ENCODE data around the gene ARL6IP6. TPM values are rescaled to one million over a fixed set of nuclear protein-coding genes. Genes with fewer than 3 reads are reported as not detected.

ARL6IP6 gene
- total RNA-seq, 1 donor from 2014 or later, result 26.6 TPM

DNA sequence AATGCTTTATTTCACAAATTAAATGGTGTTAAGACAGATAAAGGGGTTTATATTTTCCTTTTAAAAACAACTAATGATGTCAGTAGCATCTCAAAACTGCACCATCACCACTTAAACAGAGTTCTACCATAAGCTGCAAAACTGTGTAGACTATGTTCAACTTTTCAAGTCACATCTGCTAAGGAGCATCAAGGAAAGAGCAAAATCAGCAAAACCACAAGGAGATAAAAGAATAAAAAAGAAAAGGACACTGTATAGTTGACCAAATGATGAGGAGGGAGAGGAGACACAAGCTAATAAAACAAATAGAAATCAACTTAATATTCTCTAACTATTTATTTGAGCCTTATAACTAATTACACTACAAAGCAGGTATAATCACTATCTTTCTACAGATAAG lies 35.0 kb upstream of the ARL6IP6 start:
- Mint-ChIP-seq H3K4me1 (ENCODE audit: unreplicated experiment) (no peaks in the 10 kb centered on the region), H3K4me3 (no peak overlapping the region), H3K27me3 (no peaks in the 10 kb centered on the region), H3K27ac (no peak overlapping the region), H3K36me3 (peaks cover 43% of the 10 kb centered on the region), H3K9me3 (no peaks in the 10 kb centered on the region)
- TF ChIP-seq, protein P1, sequence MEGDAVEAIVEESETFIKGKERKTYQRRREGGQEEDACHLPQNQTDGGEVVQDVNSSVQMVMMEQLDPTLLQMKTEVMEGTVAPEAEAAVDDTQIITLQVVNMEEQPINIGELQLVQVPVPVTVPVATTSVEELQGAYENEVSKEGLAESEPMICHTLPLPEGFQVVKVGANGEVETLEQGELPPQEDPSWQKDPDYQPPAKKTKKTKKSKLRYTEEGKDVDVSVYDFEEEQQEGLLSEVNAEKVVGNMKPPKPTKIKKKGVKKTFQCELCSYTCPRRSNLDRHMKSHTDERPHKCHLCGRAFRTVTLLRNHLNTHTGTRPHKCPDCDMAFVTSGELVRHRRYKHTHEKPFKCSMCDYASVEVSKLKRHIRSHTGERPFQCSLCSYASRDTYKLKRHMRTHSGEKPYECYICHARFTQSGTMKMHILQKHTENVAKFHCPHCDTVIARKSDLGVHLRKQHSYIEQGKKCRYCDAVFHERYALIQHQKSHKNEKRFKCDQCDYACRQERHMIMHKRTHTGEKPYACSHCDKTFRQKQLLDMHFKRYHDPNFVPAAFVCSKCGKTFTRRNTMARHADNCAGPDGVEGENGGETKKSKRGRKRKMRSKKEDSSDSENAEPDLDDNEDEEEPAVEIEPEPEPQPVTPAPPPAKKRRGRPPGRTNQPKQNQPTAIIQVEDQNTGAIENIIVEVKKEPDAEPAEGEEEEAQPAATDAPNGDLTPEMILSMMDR (conservative IDR thresholded peaks at IDR 0.05), result no peak
- no peak for DNase-seq (ENCODE audit: extremely low spot score, unreplicated experiment)

DNA sequence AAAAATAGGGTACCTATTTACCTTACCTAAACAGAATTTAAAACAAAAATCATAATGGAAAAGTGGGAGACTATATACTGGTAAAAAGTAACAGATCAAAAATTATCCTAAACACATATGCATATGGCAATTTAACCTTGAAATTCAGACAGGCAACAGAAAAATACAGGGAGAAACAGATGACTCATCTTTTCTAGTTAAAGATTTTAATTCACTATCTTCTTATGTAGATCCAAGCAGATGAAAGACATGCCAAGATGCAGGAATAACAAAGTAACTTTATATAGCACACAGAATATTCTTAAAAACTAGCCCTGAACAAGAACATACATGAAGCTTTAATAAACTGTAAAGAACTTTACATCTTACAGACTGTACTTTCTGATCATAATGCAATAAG lies 32.1 kb upstream of the ARL6IP6 start:
- peaks cover 35% of the 10 kb centered on the region for H3K36me3 Mint-ChIP-seq
- H3K27me3 Mint-ChIP-seq, result no peaks in the 10 kb centered on the region
- no peaks in the 10 kb centered on the region for H3K4me1 Mint-ChIP-seq (ENCODE audit: unreplicated experiment)
- no peaks in the 10 kb centered on the region for H3K9me3 Mint-ChIP-seq
- H3K27ac Mint-ChIP-seq, result no peak overlapping the region
- H3K4me3 Mint-ChIP-seq, result no peak overlapping the region
- no peak for DNase-seq (ENCODE audit: extremely low spot score, unreplicated experiment)
- TF ChIP-seq, protein P1 (conservative IDR thresholded peaks at IDR 0.05), result no peak

DNA sequence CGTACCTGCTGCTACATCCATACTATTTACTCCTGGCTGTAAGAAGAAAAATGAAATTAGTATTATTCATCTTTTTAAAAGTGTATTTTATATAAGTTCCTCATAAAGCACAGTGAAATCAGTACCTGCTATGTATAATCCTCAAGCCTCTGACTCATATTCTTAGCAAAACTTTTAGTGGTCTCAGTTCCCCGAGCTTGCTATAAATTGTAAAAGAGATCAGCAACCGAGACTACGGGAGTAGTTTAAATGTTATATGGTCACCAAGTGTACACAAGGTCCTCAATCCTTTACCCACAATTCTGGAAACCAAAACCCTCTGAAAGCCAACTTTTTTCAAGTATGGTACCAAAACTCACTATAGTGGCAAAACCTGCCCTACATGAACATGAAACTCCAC lies 25.4 kb upstream of the ARL6IP6 start:
- TF ChIP-seq, protein P1 (conservative IDR thresholded peaks at IDR 0.05), result no peak
- Mint-ChIP-seq H3K27me3 (no peaks in the 10 kb centered on the region), H3K36me3 (peaks cover 10% of the 10 kb centered on the region), H3K27ac (no peak overlapping the region), H3K4me1 (ENCODE audit: unreplicated experiment) (no peaks in the 10 kb centered on the region), H3K4me3 (no peak overlapping the region), H3K9me3 (no peaks in the 10 kb centered on the region)
- DNase-seq (ENCODE audit: extremely low spot score, unreplicated experiment), result no peak

DNA sequence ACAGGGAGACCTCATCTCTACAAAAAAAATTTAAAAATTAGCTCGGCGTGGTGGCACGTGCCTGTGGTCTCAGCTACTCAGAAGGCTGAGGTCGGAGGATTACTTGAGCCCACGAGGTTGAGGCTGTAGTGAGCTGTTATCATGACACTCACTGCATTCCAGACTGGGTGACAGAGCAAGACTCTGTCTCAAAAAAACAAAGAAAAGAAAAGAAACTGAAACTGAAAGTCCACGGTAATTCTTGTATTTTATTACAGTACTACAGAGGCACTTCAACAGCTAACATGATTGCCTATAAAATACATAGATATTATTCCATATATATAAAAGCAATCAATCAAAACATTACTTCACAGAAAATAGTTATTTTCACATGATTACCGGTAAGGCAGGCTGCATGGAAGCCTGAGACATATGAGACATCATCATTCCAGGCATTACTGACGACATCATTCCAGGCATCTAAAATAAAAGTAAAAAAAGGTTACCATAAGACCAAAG lies 24.2 kb upstream of the ARL6IP6 start:
- Mint-ChIP-seq H3K27ac (no peak overlapping the region), H3K36me3 (peaks cover 7% of the 10 kb centered on the region), H3K4me3 (no peak overlapping the region), H3K27me3 (no peaks in the 10 kb centered on the region), H3K4me1 (ENCODE audit: unreplicated experiment) (no peaks in the 10 kb centered on the region), H3K9me3 (no peaks in the 10 kb centered on the region)
- TF ChIP-seq, protein P1 (conservative IDR thresholded peaks at IDR 0.05), result no peak
- DNase-seq (ENCODE audit: extremely low spot score, unreplicated experiment), result no peak

DNA sequence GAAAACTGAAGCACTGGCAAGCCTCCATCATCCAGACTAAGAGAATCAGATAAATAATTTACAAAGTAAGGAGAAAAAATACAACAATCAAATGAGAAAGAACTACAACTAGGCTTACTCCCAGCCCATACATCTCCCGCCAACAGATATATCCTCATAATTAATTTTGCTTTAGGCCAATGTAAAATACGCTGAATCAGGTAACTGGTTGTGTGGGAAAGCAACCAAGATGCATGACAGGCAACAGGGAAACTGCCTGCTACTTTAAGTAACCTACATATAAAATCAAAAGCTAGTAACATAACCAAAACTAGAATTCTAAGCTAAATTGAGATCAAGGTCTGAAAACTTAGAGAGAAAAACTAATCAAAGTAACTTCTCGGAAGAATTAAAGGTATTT lies 22.7 kb upstream of the ARL6IP6 start:
- Mint-ChIP-seq H3K9me3 (no peaks in the 10 kb centered on the region), H3K27me3 (no peaks in the 10 kb centered on the region), H3K4me3 (no peak overlapping the region), H3K27ac (no peak overlapping the region), H3K4me1 (ENCODE audit: unreplicated experiment) (peaks cover 5% of the 10 kb centered on the region), H3K36me3 (peaks cover 10% of the 10 kb centered on the region)
- TF ChIP-seq, protein P1 (conservative IDR thresholded peaks at IDR 0.05), result no peak
- no peak for DNase-seq (ENCODE audit: extremely low spot score, unreplicated experiment)

DNA sequence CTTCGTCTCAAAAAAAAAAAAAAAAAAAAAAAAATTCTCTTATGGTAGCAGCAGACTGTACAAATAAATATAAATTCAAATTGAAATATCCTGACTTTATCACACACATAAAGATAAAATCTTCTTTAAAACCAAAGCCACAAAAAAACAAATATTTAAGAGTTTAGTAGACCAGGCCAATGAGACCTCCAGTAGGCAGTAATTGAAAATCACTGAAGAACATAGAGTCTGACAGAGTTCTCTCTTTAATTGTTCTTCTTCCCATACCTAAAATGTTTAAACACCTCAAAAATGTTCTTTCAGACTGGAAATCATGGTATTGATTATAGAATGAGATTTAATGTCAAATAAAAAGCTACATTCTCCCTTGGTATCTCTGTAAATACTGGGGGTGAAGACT lies 21.9 kb upstream of the ARL6IP6 start:
- Mint-ChIP-seq H3K9me3 (peaks cover 5% of the 10 kb centered on the region), H3K27ac (no peak overlapping the region), H3K4me1 (ENCODE audit: unreplicated experiment) (peaks cover 5% of the 10 kb centered on the region), H3K4me3 (no peak overlapping the region), H3K36me3 (peaks cover 16% of the 10 kb centered on the region), H3K27me3 (no peaks in the 10 kb centered on the region)
- DNase-seq (ENCODE audit: extremely low spot score, unreplicated experiment), result no peak
- TF ChIP-seq, protein P1 (conservative IDR thresholded peaks at IDR 0.05), result no peak

Data from type B pancreatic cell (in vitro differentiated cells).